GM21576 (cell line): ENCODE measurements around the gene ZNF627.
"Not testable (repeated sequence)": the region's sequence is repeated elsewhere in the genome, so short reads cannot be mapped to it uniquely, and the experiment has no call there.

Experiments used
- ATAC-seq: cut with Tn5 transposase; IDR thresholded peaks from one replicate; pipeline ENCODE4 v1.9.1; 2021; ENCODE audit warnings: mild to moderate bottlenecking, moderate library complexity; ENCODE audit not compliant: unreplicated experiment

Gene ZNF627

DNA sequence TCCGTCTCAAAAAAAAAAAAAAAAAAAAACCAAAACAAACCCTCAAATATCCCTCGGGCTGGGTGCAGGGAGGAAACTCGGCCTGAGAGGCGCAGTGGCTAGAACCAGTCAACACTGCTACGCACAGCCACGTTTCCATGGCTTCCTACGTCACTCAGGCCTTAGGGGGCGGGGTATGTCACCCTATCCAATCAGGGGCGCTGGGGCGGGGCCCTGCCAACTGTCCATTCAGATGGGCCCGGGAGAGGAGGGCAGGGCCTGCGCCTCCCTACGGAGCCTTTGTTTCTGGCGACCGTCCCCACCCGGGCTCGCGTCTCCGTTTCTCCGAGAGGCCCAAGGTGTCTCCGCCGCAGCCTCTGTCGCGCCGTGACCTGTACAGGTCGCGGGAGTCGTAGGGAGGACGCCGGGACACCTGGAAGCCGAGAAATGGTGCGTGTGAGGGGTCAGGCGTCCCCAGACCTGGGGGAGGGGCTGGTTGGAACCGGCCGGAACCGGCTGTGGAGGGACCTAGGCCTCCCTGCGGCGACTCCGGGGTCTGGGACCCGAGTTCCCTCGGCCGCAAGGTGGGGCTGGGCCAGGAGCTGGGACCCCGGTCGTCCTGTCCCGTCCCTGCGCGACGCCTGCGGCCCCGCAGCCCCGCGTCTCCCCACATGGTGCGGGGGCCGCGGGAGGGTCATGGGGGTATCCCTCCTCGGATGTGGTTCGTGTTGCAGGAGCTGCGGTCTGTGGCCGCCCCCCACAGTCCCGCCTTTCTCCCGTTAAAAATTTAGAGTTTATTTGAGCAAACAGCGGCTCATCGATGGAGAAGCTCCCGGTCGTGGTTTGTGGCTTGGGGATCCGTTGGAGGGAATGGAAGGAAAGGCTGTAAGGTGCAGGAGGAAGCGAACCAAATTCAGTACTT is at the start of gene ZNF627:
ZNF627 (plus strand) TSS at position 282 of the 901 bp plus-strand sequence; CDS start at position 427, 145 bp downstream.
- peak; percentile 98 for ATAC-seq

DNA sequence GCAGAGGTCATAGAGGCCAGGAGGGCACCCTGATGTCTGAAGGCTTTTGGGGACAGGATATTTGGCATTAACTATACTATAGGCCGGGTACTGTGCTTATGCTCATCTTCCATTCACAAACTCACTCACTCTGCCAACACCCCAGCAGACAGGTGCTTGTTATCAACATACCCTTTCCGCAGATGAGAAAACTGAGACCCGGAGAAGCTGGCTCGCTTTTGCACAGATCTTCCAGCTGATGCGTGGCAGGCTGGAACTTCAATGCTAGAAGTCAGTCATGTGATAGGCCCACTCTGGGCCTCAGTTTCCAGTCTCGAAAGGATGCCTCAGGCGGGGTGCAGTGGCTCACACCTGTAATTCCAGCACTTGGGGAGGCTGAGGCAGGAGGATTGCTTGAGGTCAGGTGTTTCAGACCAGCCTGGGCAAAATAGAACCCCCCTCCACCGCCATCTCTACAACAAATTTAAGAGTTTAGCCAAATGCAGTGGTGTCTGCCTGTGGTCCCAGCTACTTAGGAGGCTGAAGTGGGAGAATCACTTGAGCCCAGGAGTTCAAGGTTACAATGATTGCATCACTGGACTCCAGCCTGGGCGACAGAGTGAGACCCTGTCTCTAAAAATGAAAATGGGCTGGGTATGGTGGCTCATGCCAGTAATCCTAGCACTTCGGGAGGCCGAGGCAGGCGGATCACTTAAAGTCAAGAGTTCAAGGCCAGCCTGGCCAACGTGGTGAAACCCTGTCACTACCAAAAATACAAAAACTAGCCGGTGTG is 49.2 kb upstream of the ZNF627 start:
- ATAC-seq = no peak

DNA sequence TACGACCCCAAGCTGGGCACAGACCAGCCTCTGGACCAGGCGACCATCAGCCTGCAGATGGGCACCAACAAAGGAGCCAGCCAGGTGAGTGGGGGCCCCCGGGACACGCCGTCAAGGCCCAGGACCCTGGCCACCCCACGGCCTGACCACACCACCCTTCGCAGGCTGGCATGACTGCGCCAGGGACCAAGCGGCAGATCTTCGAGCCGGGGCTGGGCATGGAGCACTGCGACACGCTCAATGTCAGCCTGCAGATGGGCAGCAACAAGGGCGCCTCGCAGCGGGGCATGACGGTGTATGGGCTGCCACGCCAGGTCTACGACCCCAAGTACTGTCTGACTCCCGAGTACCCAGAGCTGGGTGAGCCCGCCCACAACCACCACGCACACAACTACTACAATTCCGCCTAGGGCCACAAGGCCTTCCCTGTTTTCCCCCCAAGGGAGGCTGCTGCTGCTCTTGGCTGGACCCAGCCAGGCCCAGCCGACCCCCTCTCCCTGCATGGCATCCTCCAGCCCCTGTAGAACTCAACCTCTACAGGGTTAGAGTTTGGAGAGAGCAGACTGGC is 47.8 kb upstream of the ZNF627 start:
- no peak for ATAC-seq

DNA sequence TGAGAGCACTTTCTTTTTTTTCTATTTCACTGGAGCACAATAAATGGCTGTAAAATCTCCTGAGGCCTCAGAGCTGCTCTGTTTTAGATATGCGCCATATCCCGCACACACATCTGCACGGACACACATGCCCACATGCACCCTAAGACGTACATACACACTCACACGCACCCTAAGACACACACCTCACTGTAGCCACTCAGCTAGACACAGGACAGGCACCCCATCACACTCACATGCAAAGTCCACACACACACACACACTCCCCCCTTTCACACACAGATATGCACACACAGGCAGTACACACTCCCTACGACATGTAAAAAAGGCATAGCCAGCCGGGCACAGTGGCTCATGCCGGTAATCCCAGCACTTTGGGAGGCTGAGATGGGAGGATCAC is 47.0 kb upstream of the ZNF627 start:
- no peak for ATAC-seq

DNA sequence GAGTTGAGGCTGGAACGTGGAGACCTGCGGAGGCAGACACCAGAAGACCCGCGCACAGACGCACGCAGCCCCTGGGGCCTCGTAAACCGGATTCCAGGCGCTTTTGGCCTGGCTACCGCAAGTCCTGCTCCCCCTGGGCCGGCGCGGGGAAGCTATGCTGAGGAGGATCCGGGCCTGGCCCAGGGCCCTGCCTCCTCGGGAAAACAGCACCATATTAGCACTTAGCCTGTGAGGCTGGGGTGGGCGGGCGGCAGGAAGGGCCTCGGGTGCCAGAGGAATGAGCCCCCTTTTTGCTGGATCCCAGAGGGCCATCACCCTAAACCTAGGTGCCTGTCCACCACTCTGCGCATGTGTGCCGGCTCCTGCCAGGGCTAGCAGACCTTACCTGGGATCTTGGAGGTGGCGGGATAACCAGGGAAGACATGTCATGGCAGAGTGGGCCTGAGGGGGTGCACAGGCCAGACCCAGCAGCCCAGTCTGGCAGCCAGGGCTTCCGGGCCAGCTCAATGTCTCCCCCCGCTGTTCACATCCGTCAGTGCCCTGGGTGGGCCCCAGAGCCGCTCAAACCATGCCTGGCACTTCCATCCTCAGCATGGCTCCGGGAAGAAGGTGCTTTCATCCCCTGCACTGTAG is 45.6 kb upstream of the ZNF627 start:
- ATAC-seq = no peak

DNA sequence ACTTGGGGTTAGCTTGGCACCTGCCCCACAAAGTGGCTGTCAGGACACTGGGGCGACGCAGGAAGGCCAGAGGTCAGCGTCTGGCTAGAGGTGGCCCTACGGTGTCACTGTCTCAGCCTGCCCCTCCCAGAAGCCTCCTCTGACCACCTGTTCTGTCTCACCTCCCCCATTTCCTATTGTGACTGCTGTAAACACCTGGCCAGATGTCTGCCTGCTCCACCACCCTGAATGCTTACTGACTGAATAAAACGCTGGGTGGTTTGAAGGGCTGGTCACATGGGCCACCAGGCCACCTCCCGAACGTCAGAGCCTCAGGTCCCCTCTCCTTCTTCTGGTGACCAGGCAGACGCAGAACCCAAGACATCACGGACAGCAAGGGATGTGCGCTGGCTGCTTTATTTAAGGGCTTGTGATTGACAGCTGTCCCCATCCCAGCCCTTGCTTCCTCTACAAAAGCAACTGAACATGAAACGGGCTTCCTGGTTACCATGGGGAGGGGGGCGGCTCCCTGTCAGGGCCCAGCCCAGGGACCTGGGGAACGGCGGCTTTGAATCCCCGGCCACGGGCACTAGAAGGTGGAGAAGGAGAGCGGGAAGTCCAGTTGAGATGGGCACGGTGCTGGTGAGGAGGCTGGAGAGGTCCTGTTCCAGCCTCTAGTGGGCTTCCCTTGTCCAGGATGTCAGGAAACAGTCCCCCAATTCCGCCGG is 44.5 kb upstream of the ZNF627 start:
- no peak for ATAC-seq

DNA sequence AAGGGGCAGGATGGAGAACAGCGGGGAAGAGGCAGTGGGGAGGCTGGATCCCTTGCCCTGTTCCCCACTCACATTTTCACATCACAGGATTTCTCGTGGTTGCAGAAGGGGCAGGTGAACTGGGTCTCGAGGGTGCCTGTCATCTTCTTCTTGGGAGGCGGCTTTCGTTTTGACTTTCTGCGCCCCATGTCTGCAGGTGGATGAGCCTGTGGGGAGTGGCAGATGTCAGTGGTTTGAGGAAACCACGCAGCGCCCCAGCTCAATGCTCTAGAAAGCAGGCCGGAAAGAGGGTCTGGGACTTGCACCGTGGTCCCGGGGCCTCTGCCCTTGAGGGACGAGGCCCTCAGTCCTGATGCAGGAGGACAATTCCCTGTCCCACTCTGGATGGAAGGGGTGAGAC is 43.1 kb upstream of the ZNF627 start:
- no peak for ATAC-seq

DNA sequence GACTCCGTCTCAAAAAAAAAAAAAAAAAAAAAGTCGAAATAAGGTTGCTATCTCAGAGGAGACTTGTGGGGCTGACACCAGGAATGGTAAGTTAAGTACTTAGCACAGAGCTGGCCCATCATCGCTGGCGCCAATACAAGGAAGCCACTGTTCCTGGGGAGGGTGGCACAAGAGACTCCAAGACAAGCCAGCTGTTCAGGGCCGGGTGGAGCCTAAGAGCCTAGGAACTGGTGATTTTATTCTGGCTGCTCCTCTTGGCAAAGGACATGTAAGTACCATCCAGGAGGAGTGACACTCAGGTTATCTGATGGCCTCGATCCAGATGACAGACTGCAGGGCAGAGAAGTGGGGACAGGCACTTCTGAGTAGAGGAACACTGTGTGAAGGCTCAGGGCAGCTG is 42.0 kb upstream of the ZNF627 start:
- no peak for ATAC-seq

DNA sequence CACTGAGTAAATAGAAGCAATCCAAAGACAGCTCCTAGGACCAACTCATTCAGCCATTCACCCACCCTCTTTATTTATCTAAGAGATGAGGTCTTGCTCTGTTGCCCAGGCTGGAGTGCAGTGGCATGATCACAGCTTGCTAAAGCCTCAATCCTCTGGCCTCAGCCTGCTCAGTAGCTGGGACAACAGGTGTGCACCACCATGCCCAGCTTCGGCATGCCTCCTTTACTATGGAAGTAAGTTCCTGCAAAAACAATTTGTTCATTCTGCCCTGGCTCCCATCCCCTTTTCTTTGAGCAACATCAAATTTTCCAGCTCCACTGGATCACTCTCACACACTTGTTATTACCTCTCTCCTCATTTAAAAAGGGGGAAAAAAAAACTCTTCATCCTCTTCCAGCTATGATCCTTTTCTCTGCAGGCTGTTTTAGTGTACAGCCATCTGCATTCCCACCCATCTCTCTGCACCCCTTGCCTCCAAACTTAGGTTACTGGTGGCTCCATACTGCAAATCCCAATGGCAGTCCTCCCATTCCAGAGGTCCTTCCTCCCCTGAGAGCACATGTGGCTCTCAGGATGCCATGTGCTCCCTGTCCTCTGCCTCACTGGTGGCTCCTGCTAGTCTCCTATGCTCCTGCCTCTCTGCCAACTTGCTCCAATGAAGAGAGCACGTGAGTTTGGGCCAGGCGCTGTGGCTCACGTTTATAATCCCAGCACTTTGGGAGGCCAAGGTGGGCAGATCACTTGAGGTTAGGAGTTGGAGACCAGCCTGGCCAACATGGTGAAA is 40.5 kb upstream of the ZNF627 start:
- ATAC-seq = no peak

DNA sequence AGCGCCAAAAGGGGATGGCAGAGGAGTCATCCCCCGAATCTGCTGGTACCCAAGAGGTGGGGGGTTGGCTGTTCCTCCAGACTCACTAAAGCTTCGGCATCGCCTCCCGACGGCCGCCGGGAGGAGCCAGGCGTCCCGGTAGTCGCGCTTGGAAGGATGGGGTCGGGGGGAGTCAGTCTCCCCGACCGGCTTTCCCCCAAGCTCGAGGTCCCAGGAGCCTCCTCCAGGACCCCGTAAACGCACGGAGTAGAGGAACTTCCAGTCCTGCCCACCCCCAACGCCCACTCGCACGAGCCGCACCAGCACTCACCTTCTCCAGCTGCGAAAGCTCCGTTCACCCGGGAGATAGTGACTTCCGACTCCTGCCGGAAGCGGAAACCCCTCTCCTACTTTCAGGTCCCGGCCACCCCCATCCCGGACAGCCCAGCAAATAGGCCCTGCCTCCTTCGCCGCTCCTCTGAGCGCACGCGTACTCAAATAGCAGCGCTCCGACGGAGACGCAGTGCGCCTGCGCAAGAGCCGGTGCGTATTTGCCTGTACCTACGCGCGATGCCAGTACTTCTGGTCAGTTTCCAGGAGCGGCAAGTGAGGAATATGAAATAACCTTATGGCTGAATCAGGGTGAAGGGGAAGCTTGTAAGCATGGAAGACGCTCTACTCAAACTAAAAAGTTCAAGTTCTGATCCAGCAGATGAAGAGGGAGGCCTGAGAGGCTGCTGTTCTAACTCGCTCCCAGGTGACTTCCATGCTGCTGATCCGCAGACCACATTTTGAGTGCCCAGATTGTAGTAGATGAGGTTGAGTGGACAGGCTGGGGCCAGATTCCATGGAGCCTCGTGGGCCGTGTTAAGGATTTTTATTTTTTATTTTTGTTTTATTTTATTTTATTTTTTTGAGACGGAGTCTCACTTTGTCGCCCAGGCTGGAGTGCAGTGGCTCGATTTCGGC is 38.1 kb upstream of the ZNF627 start, which contains the start of gene ELOF1:
ELOF1 (minus strand) TSS at position 350 of the 948 bp plus-strand sequence. CDS start 4,883 bp downstream, outside the sequence.
- ATAC-seq = peak; percentile 67

DNA sequence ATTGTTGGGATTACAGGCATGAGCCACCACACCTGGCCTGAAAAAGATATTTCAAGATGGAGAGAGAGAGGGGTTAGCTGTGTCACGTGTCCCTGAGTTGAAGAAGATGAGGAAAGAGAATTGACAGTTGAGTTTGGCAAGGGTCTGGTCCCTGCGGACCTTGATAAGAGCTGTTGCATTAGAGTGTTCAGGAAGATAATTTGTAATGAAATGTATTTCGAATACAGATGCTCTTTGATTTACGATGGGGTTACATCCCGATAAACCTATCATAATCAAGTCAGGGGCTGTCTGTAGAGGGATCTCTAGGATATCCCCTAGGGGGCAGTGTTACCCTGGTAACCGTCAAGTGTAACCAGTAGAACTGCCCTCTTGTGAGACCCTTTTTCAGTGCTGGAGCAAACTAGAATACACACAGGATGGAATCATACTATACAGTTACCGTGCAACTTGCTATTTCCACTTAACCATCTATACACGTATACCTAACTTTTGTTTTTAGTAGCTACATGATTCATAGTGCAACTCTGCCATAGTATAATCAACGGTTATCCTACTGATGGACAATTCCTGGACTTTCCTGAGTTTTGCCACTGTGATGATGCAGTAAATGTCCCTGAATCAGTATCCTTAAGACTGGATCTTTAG is 36.8 kb upstream of the ZNF627 start:
- ATAC-seq = no peak

DNA sequence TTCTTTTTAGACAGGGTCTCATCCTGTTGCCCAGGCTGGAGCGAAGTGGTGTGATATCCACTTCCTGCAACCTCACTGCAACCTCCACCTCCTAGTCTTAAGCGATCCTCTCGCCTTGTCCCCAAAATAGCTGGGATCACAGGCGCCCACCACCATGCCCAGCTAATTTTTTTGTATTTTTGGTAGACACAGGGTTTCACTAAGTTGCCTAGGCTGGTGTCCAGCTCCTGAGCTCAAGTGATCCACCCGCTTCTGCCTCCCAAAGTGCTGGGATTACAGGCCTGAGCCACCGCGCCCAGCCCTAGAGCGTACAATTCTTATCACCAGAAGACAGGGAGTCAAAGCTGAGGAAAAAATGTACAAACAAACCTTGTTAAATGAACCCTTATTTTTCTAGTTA is 33.8 kb upstream of the ZNF627 start:
- ATAC-seq = no peak

DNA sequence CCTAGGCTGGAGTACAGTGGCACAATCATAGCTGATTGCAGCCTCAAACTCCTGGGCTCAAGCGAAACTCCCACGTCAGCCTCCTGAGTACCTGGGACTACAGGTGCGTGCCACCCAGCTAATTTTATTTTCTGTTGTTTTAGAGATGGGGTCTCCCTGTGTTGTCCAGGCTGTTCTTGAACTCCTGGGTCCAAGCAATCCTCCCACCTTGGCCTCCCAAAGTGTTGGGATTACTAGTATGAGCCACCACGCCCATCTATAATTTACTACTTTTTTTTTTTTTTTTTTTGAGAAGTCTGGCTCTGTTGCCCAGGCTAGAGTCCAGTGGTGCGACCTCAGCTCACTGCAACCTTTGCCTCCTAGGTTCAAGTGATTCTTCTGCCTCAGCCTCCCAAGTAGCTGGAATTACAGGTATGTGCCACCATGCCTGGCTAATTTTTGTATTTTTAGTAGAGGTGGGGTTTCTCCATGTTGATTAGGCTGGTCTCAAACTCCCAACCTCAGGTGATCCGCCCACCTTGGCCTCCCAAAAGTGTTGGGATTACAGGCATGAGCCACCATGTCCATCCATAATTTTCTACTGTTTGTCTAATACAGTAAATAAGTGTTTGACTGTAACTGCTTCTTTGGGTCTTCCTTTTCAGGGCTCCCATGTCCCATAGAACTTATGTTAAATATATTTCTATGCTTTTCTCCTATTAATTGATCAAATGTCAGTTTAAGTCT is 33.0 kb upstream of the ZNF627 start:
- ATAC-seq = not testable (repeated sequence)

DNA sequence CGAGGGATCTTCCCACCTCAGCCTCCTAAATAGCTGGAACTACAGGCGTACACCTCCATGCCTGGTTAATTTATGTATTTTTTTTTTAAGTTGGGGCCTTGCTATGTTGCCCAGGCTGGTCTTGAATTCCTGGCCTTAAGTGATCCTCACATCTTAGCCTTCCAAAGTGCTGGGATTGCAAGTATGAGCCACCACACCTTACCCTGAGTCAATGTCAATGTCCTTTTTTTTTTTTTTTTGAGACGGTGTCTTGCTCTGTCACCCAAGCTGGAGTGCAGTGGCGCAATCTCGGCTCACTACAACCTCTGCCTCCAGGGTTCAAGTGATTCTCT is 31.7 kb upstream of the ZNF627 start:
- not testable (repeated sequence) for ATAC-seq

DNA sequence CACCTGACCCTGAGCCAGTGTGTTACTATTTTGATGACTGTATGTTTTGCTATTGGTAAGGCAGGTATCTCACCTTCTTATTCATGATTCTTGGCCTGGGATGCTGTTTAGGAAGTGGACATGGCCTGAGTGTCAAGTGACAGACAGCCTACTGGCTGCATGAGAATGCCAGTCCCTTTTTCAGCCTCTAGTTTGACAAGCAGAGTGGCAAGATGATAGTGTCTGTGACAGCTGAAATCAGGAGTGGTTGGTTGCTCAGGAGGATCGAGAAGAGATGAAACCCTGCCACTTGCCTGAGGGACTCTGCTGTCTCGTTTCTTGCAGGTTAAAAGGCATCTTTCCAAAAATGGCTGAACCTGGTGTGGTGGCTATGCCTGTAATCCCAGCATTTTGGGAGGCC is 31.1 kb upstream of the ZNF627 start:
- ATAC-seq = no peak

DNA sequence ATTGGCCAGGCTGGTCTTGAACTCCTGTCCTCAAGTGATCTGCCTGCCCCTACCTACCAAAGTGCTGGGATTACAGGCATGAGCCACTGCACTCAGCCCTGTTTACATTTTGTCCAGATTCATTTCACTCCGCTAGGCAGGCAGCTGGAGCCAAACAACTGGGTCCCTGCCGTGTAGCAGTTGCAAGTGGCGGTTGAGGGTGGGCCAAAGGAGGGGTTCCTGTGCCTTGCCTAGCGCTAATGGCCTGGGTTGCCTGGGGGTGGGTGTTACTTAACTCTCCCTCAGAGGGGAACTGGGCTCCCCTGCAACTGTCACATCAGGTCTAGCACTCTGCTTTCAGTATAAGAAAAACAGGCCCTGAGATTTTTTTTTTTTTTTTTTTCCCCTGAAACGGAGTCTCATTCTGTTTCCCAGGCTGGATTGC is 27.2 kb upstream of the ZNF627 start:
- no peak for ATAC-seq

DNA sequence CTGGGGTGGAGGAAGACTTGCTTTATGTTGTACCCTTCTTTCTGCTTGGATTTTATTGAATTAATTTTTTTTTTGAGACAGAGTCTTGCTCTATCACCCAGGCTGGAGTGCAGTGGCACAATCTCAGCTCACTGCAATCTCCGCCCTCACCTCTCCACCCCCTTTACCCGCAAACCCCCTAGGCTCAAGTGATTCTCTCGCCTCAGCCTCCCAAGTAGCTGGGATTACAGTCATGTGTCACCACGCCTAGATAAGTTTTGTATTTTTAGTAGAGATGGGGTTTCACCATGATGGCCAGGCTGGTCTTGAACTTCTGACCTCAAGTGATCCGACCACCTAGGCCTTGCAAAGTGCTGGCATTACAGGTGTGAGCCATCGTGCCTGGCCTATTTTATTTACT is 23.9 kb upstream of the ZNF627 start:
- not testable (repeated sequence) for ATAC-seq
